K562 (cell line): ENCODE measurements around the gene SLC22A23. TPM values are rescaled to one million over a fixed set of nuclear protein-coding genes. Genes with fewer than 3 reads are reported as not detected.

Experiments used
- ATAC-seq: fragments of 200-7000 bp; cut with Tn5 transposase; 3 replicates; pipeline ENCODE4 v1.9.1; 2020; ENCODE audit warnings: moderate library complexity
- BruUV-seq: library from RNA; stranded (reverse); fragments of 400-500 nt; replicated peaks from 2 replicates; lab custom pipeline; 2021; lab: Mats Ljungman, UMichigan
- CTCF ChIA-PET: fragments of 300-600 bp; formaldehyde crosslinking; extraction: SDS; loops from one replicate; lab custom pipeline; 2021; ENCODE audit warnings: low intra/inter-chr PET ratio; lab: Yijun Ruan, JAX
- POLR2A ChIA-PET: fragments of 300-600, 350-650 bp; sonication (Branson Sonifier 250); formaldehyde crosslinking; extraction: SDS; loops from one replicate; lab custom pipeline; 2021; ENCODE audit warnings: antibody characterized with exemption, inconsistent platforms; lab: Yijun Ruan, JAX
- DNase-seq, 4 experiments: peaks; one replicate each; pipeline versions ENCODE4 v3.0.0 to v3.0.0-alpha.2; 2011 to 2018; ENCODE audit warnings: low spot score in 3 of 4, mixed read lengths in 3 of 4; ENCODE audit errors: extremely low read depth in 1 of 4
- FAIRE-seq: peaks from 2 replicates; lab custom pipeline; 2011; peaks lifted over from hg19 to GRCh38; lab: Jason Lieb, UNC
- H2AFZ ChIP-seq: 2 replicates; pipeline ENCODE4 v1.6.0; 2011; ENCODE audit warnings: low read depth, low read length, control low read depth, inconsistent platforms
- H3K27ac ChIP-seq: fragments of 200-600 bp; 3 replicates; pipeline ENCODE4 v1.8.0; 2011; ENCODE audit warnings: low read depth, mild to moderate bottlenecking, control low read depth, inconsistent platforms, low read length, moderate library complexity, mixed read lengths; ENCODE audit errors: extremely low read depth
- H3K27me3 ChIP-seq, 2 experiments: fragments of 300-600 bp in 1 of 2; 2 replicates in 1 of 2; 3 replicates in 1 of 2; pipeline versions ENCODE4 v1.6.0 to v1.8.0; 2011; ENCODE audit warnings: inconsistent platforms in 2 of 2, low read length in 2 of 2, mild to moderate bottlenecking in 1 of 2, mixed read lengths in 1 of 2, moderate library complexity in 1 of 2; ENCODE audit not compliant: control insufficient read depth in 2 of 2, insufficient read depth in 2 of 2
- H3K36me3 ChIP-seq: fragments of 300-600 bp; 3 replicates; pipeline ENCODE4 v1.8.0; 2011; ENCODE audit warnings: mild to moderate bottlenecking, low read length, inconsistent platforms; ENCODE audit not compliant: control insufficient read depth, insufficient read depth
- H3K4me1 ChIP-seq, 2 experiments: fragments of 200-600 bp in 1 of 2; replicated peaks in 1 of 2; 2 replicates in 1 of 2; 3 replicates in 1 of 2; pipeline versions ENCODE4 v1.5.1 to v1.8.0; 2011; ENCODE audit warnings: inconsistent platforms in 2 of 2, low read length in 2 of 2, mild to moderate bottlenecking in 1 of 2, mixed read lengths in 1 of 2, moderate library complexity in 1 of 2; ENCODE audit not compliant: control insufficient read depth in 2 of 2, insufficient read depth in 2 of 2
- H3K4me2 ChIP-seq: 2 replicates; pipeline ENCODE4 v1.6.1; 2011; ENCODE audit warnings: low read length, control low read depth, inconsistent platforms, mixed read lengths; ENCODE audit not compliant: insufficient read depth
- H3K4me3 ChIP-seq: fragments of 200-600 bp; sonication (generic), shearing (Covaris generic); 2 replicates; pipeline ENCODE4 v1.5.1; 2016; ENCODE audit warnings: control low read depth, inconsistent platforms
- H3K79me2 ChIP-seq: fragments of 200-600 bp; 3 replicates; pipeline ENCODE4 v1.8.0; 2011; ENCODE audit warnings: low read length, inconsistent platforms; ENCODE audit not compliant: control insufficient read depth, insufficient read depth
- H3K9ac ChIP-seq, 2 experiments: 2 replicates each; pipeline versions ENCODE4 v1.6.0 to v1.6.1; 2011; ENCODE audit warnings: low read depth in 2 of 2, low read length in 2 of 2, control low read depth in 1 of 2, inconsistent platforms in 1 of 2, mild to moderate bottlenecking in 1 of 2, mixed read lengths in 1 of 2; ENCODE audit not compliant: insufficient read depth in 1 of 2
- H3K9me1 ChIP-seq: one replicate; pipeline ENCODE4 v1.6.0; 2011; ENCODE audit warnings: inconsistent platforms, mild to moderate bottlenecking, low read length, moderate library complexity; ENCODE audit not compliant: control insufficient read depth, insufficient read depth
- H3K9me3 ChIP-seq: replicated peaks from 2 replicates; pipeline ENCODE4 v1.5.1; 2011; ENCODE audit warnings: low read depth, low read length, inconsistent platforms; ENCODE audit not compliant: control insufficient read depth, insufficient read depth
- H4K20me1 ChIP-seq: replicated peaks from 2 replicates; pipeline ENCODE4 v1.6.1; 2011; ENCODE audit warnings: low read length, inconsistent platforms, mixed read lengths; ENCODE audit not compliant: control insufficient read depth, insufficient read depth
- BCL6 ChIP-seq: fragments of 250-450 bp; sonication (Bioruptor Pico); IDR thresholded peaks from 2 replicates; pipeline ENCODE4 v1.4.0; 2020
- CBFA2T3 ChIP-seq: fragments of 450-650 bp; IDR thresholded peaks from 2 replicates; pipeline ENCODE4 v1.6.1; 2017
- CGGBP1 ChIP-seq: fragments of 250-450 bp; sonication (Bioruptor Pico); IDR thresholded peaks from 2 replicates; pipeline ENCODE4 v1.9.0; 2021; ENCODE audit warnings: mild to moderate bottlenecking
- CTBP1 ChIP-seq: fragments of 450-650 bp; IDR thresholded peaks from 2 replicates; pipeline ENCODE4 v1.6.1; 2016; ENCODE audit warnings: borderline replicate concordance
- EGR1 ChIP-seq: fragments of 450-650 bp; conservative IDR thresholded peaks from 2 replicates; pipeline ENCODE4 v1.6.1; 2017; ENCODE audit warnings: mild to moderate bottlenecking
- KDM5B ChIP-seq: fragments of 200-600 bp; sonication (generic); IDR thresholded peaks from 2 replicates; pipeline ENCODE4 v1.6.1; 2012; ENCODE audit warnings: low read depth, mild to moderate bottlenecking, moderate library complexity, low read length, control low read depth, inconsistent platforms; ENCODE audit not compliant: insufficient replicate concordance
- MYC ChIP-seq, 2 experiments: fragments of 250-450 bp in 1 of 2; sonication (Bioruptor Pico) in 1 of 2; IDR thresholded peaks; 2 replicates each; pipeline versions ENCODE4 v1.5.1 to v1.6.1; 2012 to 2021; ENCODE audit warnings: low read depth in 2 of 2, borderline replicate concordance in 1 of 2, improper control_type of control experiment in 1 of 2, low read length in 1 of 2, mild to moderate bottlenecking in 1 of 2, moderate library complexity in 1 of 2
- PCBP1 ChIP-seq: fragments of 200-400 bp; formaldehyde crosslinking; IDR thresholded peaks from 2 replicates; pipeline ENCODE4 v1.6.1; 2018; ENCODE audit warnings: mild to moderate bottlenecking, low read depth, low read length; ENCODE audit not compliant: poor library complexity, severe bottlenecking
- PHF8 ChIP-seq: fragments of 200-600 bp; sonication (generic); IDR thresholded peaks from 2 replicates; pipeline ENCODE4 v1.6.1; 2012; ENCODE audit warnings: mixed run types, mild to moderate bottlenecking, inconsistent platforms, low read length, moderate library complexity, borderline replicate concordance
- PTTG1 ChIP-seq: fragments of 450-650 bp; IDR thresholded peaks from 2 replicates; pipeline ENCODE4 v1.6.1; 2016; ENCODE audit warnings: low read depth, mild to moderate bottlenecking, missing genetic modification characterization, missing compliant biosample characterization
- ZNF143 ChIP-seq: sonication (generic); formaldehyde crosslinking; IDR thresholded peaks from 2 replicates; pipeline ENCODE4 v1.9.0; 2022; ENCODE audit warnings: mild to moderate bottlenecking, missing genetic modification reagents
- ZNF436 ChIP-seq: fragments of 250-450, 450-650 bp; sonication (Bioruptor Pico); formaldehyde crosslinking; IDR thresholded peaks from 2 replicates; pipeline ENCODE4 v1.7.0; 2020; ENCODE audit warnings: mild to moderate bottlenecking
- ZNF511 ChIP-seq: sonication (generic); formaldehyde crosslinking; IDR thresholded peaks from 2 replicates; pipeline ENCODE4 v1.8.0; 2022; ENCODE audit warnings: mild to moderate bottlenecking, missing genetic modification reagents
- WGBS: fragments of 100-300 bp; shearing (Covaris generic); methylation state at CpG from one replicate; pipeline ENCODE4 v1.1.6; 2016; ENCODE audit warnings: low coverage, mixed read lengths; ENCODE audit not compliant: insufficient coverage; ENCODE audit errors: missing lambda C conversion rate; 5-methylcytosine and 5-hydroxymethylcytosine counted together
- in situ Hi-C: fragments of 300-500 bp; cut with MboI; formaldehyde crosslinking; loops from 4 replicates; pipeline ENCODE4 v1.15.0; 2018; ENCODE audit warnings: inconsistent platforms, mixed read lengths
- intact Hi-C: fragments of 100-400 bp; cut with micrococcal nuclease; formaldehyde crosslinking; loops from 2 replicates; pipeline ENCODE4 v1.14.2; 2022
- polyA plus RNA-seq, 8 experiments: library from polyadenylated mRNA; depleted of rRNA in 4 of 8; stranded (reverse) in 5 of 8; unstranded in 3 of 8; fragments of >200 nt; fragmentation: Nextera tagmentation in 2 of 8; fragmentation: Illumina TruSeq in 1 of 8; extraction: Ambion mirVana in 2 of 8; extraction: Trizol in 1 of 8; gene quantifications; 2 replicates each; pipeline versions ENCODE4 v1.2.1 to v1.2.3, GENCODE V29; 2011 to 2014; ENCODE audit warnings: inconsistent platforms in 1 of 8, missing spikeins in 1 of 8
- total RNA-seq, 7 experiments: library from RNA; depleted of rRNA in 6 of 7; stranded (reverse); fragments of >200 nt in 6 of 7; fragmentation: Illumina TruSeq in 2 of 7; extraction: Trizol in 2 of 7; gene quantifications; 2 replicates each; pipeline versions ENCODE4 v1.2.1 to v1.2.3, GENCODE V29; 2011 to 2021; ENCODE audit warnings: low replicate concordance in 1 of 7
- TF ChIP-seq, protein P1 (sequence below), 3 experiments: fragments of 200-800 bp in 1 of 3; sonication (Bioruptor generic) in 1 of 3; sonication (generic) in 1 of 3; formaldehyde crosslinking in 1 of 3; IDR thresholded peaks; 2 replicates each; pipeline versions ENCODE4 v1.6.1 to v1.8.0; 2016 to 2022; ENCODE audit warnings: mild to moderate bottlenecking in 2 of 3, missing compliant biosample characterization in 2 of 3, missing genetic modification characterization in 2 of 3, missing genetic modification reagents in 1 of 3

The SLC22A23 gene
- total and polyA plus RNA-seq, 9 of the 15 experiments (the other 6 are each of a cell fraction or from before 2014, with no cell fraction given): 0.30 to 8.7 (median 2.5) TPM

DNA sequence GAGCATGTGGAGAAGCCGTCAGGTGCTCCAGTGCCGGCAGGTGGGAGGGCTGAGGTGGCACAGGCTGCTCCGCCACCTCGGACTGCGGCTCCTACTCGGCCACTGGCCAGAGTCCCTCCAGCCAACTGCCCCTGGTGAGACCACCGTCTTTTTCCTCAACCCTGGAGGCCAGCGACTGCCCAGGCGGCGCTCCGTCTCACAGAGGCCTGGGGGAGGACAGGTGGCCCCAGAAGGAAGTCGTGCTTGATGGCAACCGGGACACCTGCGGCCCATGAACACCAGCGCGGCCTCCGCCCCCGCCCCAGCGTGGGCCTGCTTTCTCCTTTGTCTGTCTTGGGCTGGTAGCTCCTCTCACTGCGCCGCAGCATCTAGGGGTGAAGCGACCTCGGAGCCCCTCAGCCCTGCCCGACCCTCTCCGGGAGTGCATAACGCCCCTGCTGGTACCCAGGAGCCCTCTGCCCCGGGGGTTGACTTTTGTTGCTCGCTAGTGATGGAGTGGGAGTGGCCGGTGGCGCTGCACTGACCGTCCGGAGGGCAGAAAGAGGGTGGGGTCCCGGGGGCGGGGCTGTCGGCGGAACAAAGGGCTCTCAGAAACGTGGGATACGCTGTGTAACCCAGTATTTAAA is 228.7 kb downstream of the SLC22A23 start:
- H3K27ac ChIP-seq: no peak overlapping the region
- ChIA-PET CTCF (interaction anchor here (0.7 kb wide), 2 partner anchors 29 to 143 kb away, joined by 3 to 4 read pairs; no protein-coding TSS in a partner anchor), POLR2A (no interaction called here)
- H3K4me3 ChIP-seq: peak overlapping the region; percentile 36; the same call in 1 of the 2 replicates
- in situ Hi-C loops (no loop called here), intact Hi-C loops (no loop called here)
- H4K20me1 ChIP-seq: no peaks in the 10 kb centered on the region
- ATAC-seq (peak; percentile 22), FAIRE-seq (no peak), DNase-seq (peak; percentile 55 to 84 (median 70))
- BruUV-seq: no TSS peak
- peak overlapping the region; percentile 28; the same call in 1 of the 2 replicates for H2AFZ ChIP-seq
- H3K79me2 ChIP-seq: no peaks in the 10 kb centered on the region
- H3K9me3 ChIP-seq: no peaks in the 10 kb centered on the region
- peak overlapping the region; percentile 7 to 41; a peak in 3 of 4 replicates for H3K9ac ChIP-seq
- H3K9me1 ChIP-seq: no peaks in the 10 kb centered on the region
- WGBS: 13% methylated on average over 29 of the region's 38 CpGs
- TF ChIP-seq ZNF143 (CRISPR knock-in tag): 0 out of 2 replicates have a peak, but pooled peaks have one; percentile 18
- TF ChIP-seq MYC (IDR thresholded peaks at IDR 0.05; ENCODE audit: low read depth, low read length): 0 out of 2 replicates have a peak, but pooled peaks have one; percentile 3
- no peak for TF ChIP-seq MYC (CRISPR knock-in tag; IDR thresholded peaks at IDR 0.05; ENCODE audit: borderline replicate concordance, low read depth)
- TF ChIP-seq CTBP1: peak; percentile 18; the same call in 1 of the 2 replicates
- 0 out of 2 replicates have a peak, but pooled peaks have one; percentile 21 for TF ChIP-seq ZNF511 (CRISPR knock-in tag)
- TF ChIP-seq BCL6 (CRISPR knock-in tag): no peak
- no peak for TF ChIP-seq CGGBP1 (CRISPR knock-in tag)
- TF ChIP-seq PTTG1 (tag): no peak
- TF ChIP-seq CBFA2T3: no peak
- TF ChIP-seq ZNF436 (CRISPR knock-in tag): no peak
- peak; percentile 16; the same call in 1 of the 2 replicates for TF ChIP-seq PHF8
- TF ChIP-seq PCBP1: peak; percentile 17
- TF ChIP-seq, protein P1, sequence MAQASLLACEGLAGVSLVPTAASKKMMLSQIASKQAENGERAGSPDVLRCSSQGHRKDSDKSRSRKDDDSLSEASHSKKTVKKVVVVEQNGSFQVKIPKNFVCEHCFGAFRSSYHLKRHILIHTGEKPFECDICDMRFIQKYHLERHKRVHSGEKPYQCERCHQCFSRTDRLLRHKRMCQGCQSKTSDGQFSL (CRISPR knock-in tag; IDR thresholded peaks at IDR 0.05): 0 out of 2 replicates have a peak, but pooled peaks have one; percentile 52
- TF ChIP-seq, protein P1 (tag; IDR thresholded peaks at IDR 0.05): no peak
- TF ChIP-seq KDM5B: peak; percentile 16
- TF ChIP-seq EGR1: peak; percentile 81
- H3K36me3 ChIP-seq: no peaks in the 10 kb centered on the region
- peaks cover 42 to 65% of the 10 kb centered on the region in 2 experiments for H3K27me3 ChIP-seq
- H3K4me2 ChIP-seq: peak overlapping the region; percentile 60
- peaks cover 35 to 50% of the 10 kb centered on the region in 2 experiments for H3K4me1 ChIP-seq
